HG02884 (cell line): ENCODE results near the gene CDCA4.
"Not testable (repeated sequence)": the region's sequence is repeated elsewhere in the genome, so short reads cannot be mapped to it uniquely, and the experiment has no call there.

Source experiments
- ATAC-seq: cut with Tn5 transposase; IDR thresholded peaks from one replicate; pipeline ENCODE4 v1.9.1; 2021; ENCODE audit warnings: mild to moderate bottlenecking, moderate library complexity; ENCODE audit not compliant: unreplicated experiment

The CDCA4 gene

GRCh38 chr14:105039458-105040205, 18.7 kb upstream of the CDCA4 start:
- no peak for ATAC-seq

- ATAC-seq, result not testable (repeated sequence)
Observed at GRCh38 chr14:105035616-105036015, 14.7 kb upstream of the CDCA4 start.

- no peak for ATAC-seq
Observed at GRCh38 chr14:105034315-105035039, 13.6 kb upstream of the CDCA4 start.

GRCh38 chr14:105033412-105033900, 12.6 kb upstream of the CDCA4 start:
- ATAC-seq, result not testable (repeated sequence)

- ATAC-seq, result not testable (repeated sequence)
Observed at GRCh38 chr14:105032451-105032901, 11.6 kb upstream of the CDCA4 start.

- no peak for ATAC-seq
Observed at GRCh38 chr14:105030836-105031396, 10.0 kb upstream of the CDCA4 start.

- ATAC-seq, result no peak
Observed at GRCh38 chr14:105030194-105030593, 9.3 kb upstream of the CDCA4 start.

GRCh38 chr14:105029402-105029801, 8.5 kb upstream of the CDCA4 start:
- no peak for ATAC-seq

- no peak for ATAC-seq
Observed at GRCh38 chr14:105028251-105028927, 7.5 kb upstream of the CDCA4 start.

- ATAC-seq, result not testable (repeated sequence)
Observed at GRCh38 chr14:105027718-105028117, 6.8 kb upstream of the CDCA4 start.

- no peak for ATAC-seq
Observed at GRCh38 chr14:105026802-105027563, 6.1 kb upstream of the CDCA4 start.

- ATAC-seq, result peak; percentile 55
Observed at GRCh38 chr14:105026033-105026785, 5.3 kb upstream of the CDCA4 start.

- no peak for ATAC-seq
Observed at GRCh38 chr14:105025429-105025828, 4.5 kb upstream of the CDCA4 start.

GRCh38 chr14:105023791-105024480, 3.1 kb upstream of the CDCA4 start:
- no peak for ATAC-seq

- ATAC-seq, result no peak
Observed at GRCh38 chr14:105023144-105023543, 2.3 kb upstream of the CDCA4 start.

GRCh38 chr14:105022276-105022670, 1.4 kb upstream of the CDCA4 start:
- ATAC-seq, result no peak

GRCh38 chr14:105021656-105022275, 883 bp upstream of the CDCA4 start:
- ATAC-seq, result no peak
